ENCODE data around the gene POMT2.

Gene POMT2

GRCh38 chr14:77271113-77271710 is 49.5 kb downstream of the POMT2 start, which contains the start of gene NGB:
TSS of gene NGB (minus strand) at chr14:77271206. CDS start at chr14:77270937, 269 bp downstream.
- Histone ChIP-seq H3K27ac (ENCODE audit: poor library complexity, severe bottlenecking) (no peak within 1 kb of the TSS), H3K36me3 (ENCODE audit: low read depth) (no peaks in the 10 kb centered on the region), H3K4me1 (ENCODE audit: insufficient read depth, poor library complexity, severe bottlenecking) (peaks cover 4% of the 10 kb centered on the region), H3K4me3 (ENCODE audit: severe bottlenecking) (peak within 1 kb of the TSS; percentile 8), H3K9me3 (ENCODE audit: severe bottlenecking) (peaks cover 5% of the 10 kb centered on the region), H3K27me3 (ENCODE audit: insufficient read depth, poor library complexity, severe bottlenecking) (peaks cover 22% of the 10 kb centered on the region)
- 0 out of 3 replicates have a peak, but pooled peaks have one; percentile 4 for ATAC-seq (ENCODE audit: low read depth)
- no peak for DNase-seq (ENCODE audit: low spot score)
- TF ChIP-seq CTCF (IDR thresholded peaks at IDR 0.05; ENCODE audit: poor library complexity, severe bottlenecking) = no peak

DNA sequence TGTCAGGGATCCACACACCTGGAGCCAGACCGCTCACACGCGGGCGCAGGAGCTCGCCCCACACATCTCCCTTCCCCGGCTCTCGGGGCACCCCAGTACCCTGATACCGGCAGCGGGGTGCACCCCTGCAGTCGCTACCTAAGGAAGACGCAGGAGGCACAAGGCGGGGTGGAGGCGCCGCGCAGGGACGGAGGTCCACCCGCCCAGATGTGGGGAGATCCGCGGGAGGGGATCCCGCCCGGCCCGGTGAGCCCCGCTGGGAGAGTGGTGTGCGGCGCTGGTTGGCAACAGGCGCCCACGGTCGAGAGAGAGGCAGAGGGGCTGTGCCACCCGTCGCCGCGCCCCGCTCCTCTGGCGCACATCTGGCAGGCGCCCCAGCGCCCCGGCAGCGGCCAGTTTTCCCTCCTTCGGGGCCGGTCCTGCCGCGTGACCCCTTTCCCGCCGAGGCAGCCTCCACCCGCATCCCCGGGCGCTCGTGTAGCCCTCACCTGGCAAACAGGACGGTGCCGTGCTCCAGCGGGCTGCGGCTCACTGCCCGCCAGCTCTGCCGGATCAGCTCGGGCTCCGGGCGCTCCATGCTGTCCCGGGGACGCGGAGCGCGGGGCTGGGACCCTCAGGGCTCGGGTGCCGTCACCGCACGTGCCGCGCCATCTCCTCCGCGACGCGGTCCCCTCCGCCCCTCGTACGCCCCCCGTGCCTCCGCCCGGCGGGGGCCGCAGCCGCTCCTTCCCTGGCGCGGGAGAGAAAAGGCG is 50.1 kb downstream of the POMT2 start:
- no peak for TF ChIP-seq CTCF (IDR thresholded peaks at IDR 0.05; ENCODE audit: poor library complexity, severe bottlenecking)
- DNase-seq (ENCODE audit: low spot score) = no peak
- peak; percentile 20 for ATAC-seq (ENCODE audit: low read depth)
- peaks cover 22% of the 10 kb centered on the region for H3K27me3 ChIP-seq (ENCODE audit: insufficient read depth, poor library complexity, severe bottlenecking)
- peaks cover 4% of the 10 kb centered on the region for H3K4me1 ChIP-seq (ENCODE audit: insufficient read depth, poor library complexity, severe bottlenecking)
- H3K27ac ChIP-seq (ENCODE audit: poor library complexity, severe bottlenecking) = no peak overlapping the region
- H3K4me3 ChIP-seq (ENCODE audit: severe bottlenecking) = peak overlapping the region; percentile 8
- no peaks in the 10 kb centered on the region for H3K36me3 ChIP-seq (ENCODE audit: low read depth)
- peaks cover 5% of the 10 kb centered on the region for H3K9me3 ChIP-seq (ENCODE audit: severe bottlenecking)

- Histone ChIP-seq H3K4me3 (ENCODE audit: severe bottlenecking) (no peak overlapping the region), H3K9me3 (ENCODE audit: severe bottlenecking) (peaks cover 5% of the 10 kb centered on the region), H3K4me1 (ENCODE audit: insufficient read depth, poor library complexity, severe bottlenecking) (peaks cover 4% of the 10 kb centered on the region), H3K27ac (ENCODE audit: poor library complexity, severe bottlenecking) (no peak overlapping the region), H3K27me3 (ENCODE audit: insufficient read depth, poor library complexity, severe bottlenecking) (peaks cover 22% of the 10 kb centered on the region), H3K36me3 (ENCODE audit: low read depth) (no peaks in the 10 kb centered on the region)
- ATAC-seq (ENCODE audit: low read depth) (peak; percentile 80), DNase-seq (ENCODE audit: low spot score) (no peak)
- no peak for TF ChIP-seq CTCF (IDR thresholded peaks at IDR 0.05; ENCODE audit: poor library complexity, severe bottlenecking)
Observed at GRCh38 chr14:77268989-77269600, 51.6 kb downstream of the POMT2 start.

- peaks cover 22% of the 10 kb centered on the region for H3K27me3 ChIP-seq (ENCODE audit: insufficient read depth, poor library complexity, severe bottlenecking)
Observed at GRCh38 chr14:77267937-77268699, 52.6 kb downstream of the POMT2 start.

More at GRCh38 chr14:77267937-77268699, 52.6 kb downstream of the POMT2 start:
- Histone ChIP-seq H3K4me1 (ENCODE audit: insufficient read depth, poor library complexity, severe bottlenecking) (peaks cover 4% of the 10 kb centered on the region), H3K9me3 (ENCODE audit: severe bottlenecking) (peaks cover 5% of the 10 kb centered on the region), H3K4me3 (ENCODE audit: severe bottlenecking) (no peak overlapping the region), H3K27ac (ENCODE audit: poor library complexity, severe bottlenecking) (no peak overlapping the region), H3K36me3 (ENCODE audit: low read depth) (no peaks in the 10 kb centered on the region)
- ATAC-seq (ENCODE audit: low read depth) (no peak), DNase-seq (ENCODE audit: low spot score) (no peak)
- TF ChIP-seq CTCF (IDR thresholded peaks at IDR 0.05; ENCODE audit: poor library complexity, severe bottlenecking) = no peak
